Heart left ventricle (tissue), 13 donors: Measurements from ENCODE around the gene FREM1.

Source experiments
- CTCF ChIP-seq, 12 donors: fragments of 200-600 bp; sonication (generic) in 4 of 12; IDR thresholded peaks; one replicate each; pipeline versions ENCODE4 v1.5.0 to v1.8.0; 2018 to 2022; ENCODE audit warnings: antibody characterized with exemption in 12 of 12, mild to moderate bottlenecking in 5 of 12
- POLR2A ChIP-seq, 2 donors: fragments of 450-650 bp; IDR thresholded peaks; one replicate each; pipeline ENCODE4 v1.6.1; 2017; ENCODE audit warnings: antibody characterized with exemption in 2 of 2, mild to moderate bottlenecking in 2 of 2, moderate library complexity in 2 of 2
- donor health status: ischemic (EF 13 %, LVEDD 7.1; RV severe dilation, severe dysfunction).
- donor health status: DM: no; HTN: yes; CAD: no.
- donor health status: DM: no; HTN: no; CAD: no.
- donor health status: ischemic (EF 25% LVEDD 6.9; RV normal size, moderate dysfunction).
- donor health status: ischemic (EF 25% LVEDD 5.7; RV mildly dilated, moderate dysfunction).
- donor health status: ischemic (EF 35%, LVEDD 5.7; RV mildly dilated, moderate dysfunction).
- donor health status: nonischemic (EF 11% LVEDD 7.7; RV severe dilation, severe dysfunction).
- donor health status: DM: yes; HTN: yes; CAD: no.
- donor health status: PGD.
- donor health status: ischemic (EF 29% LVEDD 5.4; RV normal size, mild dysfunction).
- donor health status: nonischemic (EF 23%, LVEDD 6.1; RV moderate dilation, normal function).

GRCh38 chr9:14748373-14748772 lies 161.9 kb downstream of the FREM1 start:
- TF ChIP-seq CTCF (IDR thresholded peaks at IDR 0.05) = no peak
- no peak for TF ChIP-seq POLR2A (IDR thresholded peaks at IDR 0.05)
